Measurements from ENCODE around the gene TATDN2. TPM values are rescaled to one million over a fixed set of nuclear protein-coding genes. Genes with fewer than 3 reads are reported as not detected.

Gene TATDN2
- polyA plus RNA-seq, 2 of the 4 experiments (the other 2 are of a cell fraction), result 22.4 to 34.9 TPM

DNA sequence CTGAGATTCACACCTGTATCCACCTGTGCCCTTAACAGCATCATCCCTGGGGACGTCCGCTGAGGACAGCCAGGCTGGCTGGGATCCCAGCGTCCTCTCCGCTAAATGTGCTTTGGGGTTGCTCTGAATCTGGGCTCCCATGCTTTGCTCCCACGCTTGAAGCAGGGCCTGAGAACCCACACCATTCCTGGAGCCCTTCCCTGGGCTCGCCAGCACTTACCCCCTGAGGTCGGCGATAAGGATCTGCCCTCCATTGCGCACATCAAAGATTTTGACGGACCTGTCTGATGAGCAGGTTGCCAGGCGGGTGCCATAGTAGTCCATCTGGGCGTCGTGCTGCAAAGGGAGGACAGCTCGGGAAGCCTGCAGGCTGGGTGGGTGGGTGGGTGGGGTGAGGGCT, 66.8 kb downstream of the TATDN2 start (continued):
- TF ChIP-seq BCL3 (IDR thresholded peaks at IDR 0.05) (no peak), RARB (CRISPR knock-in tag; IDR thresholded peaks at IDR 0.05) (no peak), NPAS2 (CRISPR knock-in tag; IDR thresholded peaks at IDR 0.05; ENCODE audit: borderline replicate concordance) (no peak), POLR2A (IDR thresholded peaks at IDR 0.05; ENCODE audit: low read length) (no peak), CBX2 (IDR thresholded peaks at IDR 0.05; ENCODE audit: borderline replicate concordance, low read depth) (no peak)

DNA sequence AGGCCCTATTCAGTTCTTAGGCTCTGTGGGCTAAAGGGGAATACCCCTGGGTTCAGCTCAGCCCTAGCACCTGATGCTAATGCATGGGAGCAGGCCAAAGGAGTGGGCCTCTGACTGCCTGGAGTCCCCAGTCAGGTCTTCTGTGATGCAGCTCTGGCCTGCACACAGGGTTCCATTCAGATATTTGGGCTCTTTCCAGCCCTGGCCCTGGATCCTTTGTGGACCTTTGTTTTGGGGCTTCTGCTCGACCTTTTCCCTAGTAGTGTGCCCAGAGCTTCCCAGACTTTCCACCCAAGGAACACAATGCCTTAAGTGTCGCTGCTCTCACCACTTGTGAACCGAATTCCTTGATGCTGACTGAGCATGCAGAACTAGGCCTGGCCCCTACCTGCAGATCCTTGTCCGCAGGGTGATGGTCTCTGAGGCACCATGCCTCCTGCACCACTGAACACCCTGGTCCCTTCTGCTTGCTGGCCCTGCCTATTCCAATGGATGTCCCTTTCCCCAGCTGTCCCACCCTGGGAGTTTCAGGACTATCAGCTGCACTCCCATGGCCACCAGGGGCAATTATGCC, 67.6 kb downstream of the TATDN2 start:
- FAIRE-seq, result no peak
- CTCF ChIA-PET, result interaction anchor here (3.1 kb wide), 1 partner anchor 12 kb away, joined by 19 read pairs; no protein-coding TSS in a partner anchor
- POLR2A ChIA-PET, result interaction anchor here (0.5 kb wide), 1 partner anchor 370 kb away, joined by 5 read pairs; no protein-coding TSS in a partner anchor

DNA sequence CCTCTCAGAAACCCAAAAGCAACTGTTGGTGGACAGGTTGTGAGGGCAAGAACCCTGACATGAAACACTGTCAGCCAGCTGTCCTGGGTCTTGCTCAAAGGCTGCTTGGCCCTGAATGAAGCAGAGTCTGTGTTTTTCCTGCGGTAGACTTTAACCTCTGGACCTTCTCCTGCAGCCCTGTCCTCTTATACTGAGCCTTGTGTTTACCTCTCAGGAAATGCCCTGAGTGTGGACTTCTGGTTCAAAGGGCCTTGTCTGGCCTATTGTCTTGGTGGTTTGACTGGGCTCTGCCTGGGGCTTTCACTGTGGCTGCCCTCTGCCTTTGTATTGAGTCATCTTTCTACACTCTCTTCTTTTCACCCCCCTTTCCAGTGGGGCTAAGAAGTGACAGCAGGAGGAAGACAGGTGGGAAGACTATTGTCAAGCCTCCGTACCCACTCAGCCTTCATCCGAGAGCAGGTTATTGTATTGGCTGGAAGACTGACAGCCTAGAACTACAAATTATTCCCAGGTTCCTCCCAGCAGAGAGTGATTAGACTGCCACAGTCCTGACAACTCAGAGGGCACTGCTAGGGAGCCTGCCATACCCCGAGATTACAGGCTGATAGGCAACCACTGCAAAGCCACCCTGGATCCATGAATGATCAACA, 69.2 kb downstream of the TATDN2 start:
- ATAC-seq (no peak), DNase-seq (ENCODE audit: low read depth in 1 of 2, low spot score in 1 of 2) (no peak), FAIRE-seq (no peak)
- Histone ChIP-seq H3K27ac (no peak overlapping the region), H3K4me2 (no peak overlapping the region), H3K9me3 (no peaks in the 10 kb centered on the region), H3K4me1 (peaks cover 5% of the 10 kb centered on the region; the same call in 2 of the 3 replicates), H3K4me3 (no peak overlapping the region)
- WGBS (ENCODE audit: missing lambda C conversion rate), result 94% methylated on average over 4 of the region's 4 CpGs
- ChIA-PET POLR2A (no interaction called here), CTCF (no interaction called here)
- TF ChIP-seq PHF8 (IDR thresholded peaks at IDR 0.05; ENCODE audit: borderline replicate concordance, low read depth) (no peak), BHLHE40 (IDR thresholded peaks at IDR 0.05; ENCODE audit: low read depth, low read length) (no peak), KDM5A (IDR thresholded peaks at IDR 0.05) (no peak), MAZ (IDR thresholded peaks at IDR 0.05; ENCODE audit: borderline replicate concordance, low read depth, low read length) (no peak), HOXB5 (CRISPR knock-in tag; IDR thresholded peaks at IDR 0.05) (no peak), TFCP2L1 (CRISPR knock-in tag; IDR thresholded peaks at IDR 0.05) (no peak), MAFK (IDR thresholded peaks at IDR 0.05; ENCODE audit: partially characterized antibody) (no peak), HES2 (IDR thresholded peaks at IDR 0.05) (no peak), RAD21 (conservative IDR thresholded peaks at IDR 0.05 in 1 of 2, IDR thresholded peaks at IDR 0.05 in 1 of 2) (no peak)
- TF ChIP-seq, protein P1, sequence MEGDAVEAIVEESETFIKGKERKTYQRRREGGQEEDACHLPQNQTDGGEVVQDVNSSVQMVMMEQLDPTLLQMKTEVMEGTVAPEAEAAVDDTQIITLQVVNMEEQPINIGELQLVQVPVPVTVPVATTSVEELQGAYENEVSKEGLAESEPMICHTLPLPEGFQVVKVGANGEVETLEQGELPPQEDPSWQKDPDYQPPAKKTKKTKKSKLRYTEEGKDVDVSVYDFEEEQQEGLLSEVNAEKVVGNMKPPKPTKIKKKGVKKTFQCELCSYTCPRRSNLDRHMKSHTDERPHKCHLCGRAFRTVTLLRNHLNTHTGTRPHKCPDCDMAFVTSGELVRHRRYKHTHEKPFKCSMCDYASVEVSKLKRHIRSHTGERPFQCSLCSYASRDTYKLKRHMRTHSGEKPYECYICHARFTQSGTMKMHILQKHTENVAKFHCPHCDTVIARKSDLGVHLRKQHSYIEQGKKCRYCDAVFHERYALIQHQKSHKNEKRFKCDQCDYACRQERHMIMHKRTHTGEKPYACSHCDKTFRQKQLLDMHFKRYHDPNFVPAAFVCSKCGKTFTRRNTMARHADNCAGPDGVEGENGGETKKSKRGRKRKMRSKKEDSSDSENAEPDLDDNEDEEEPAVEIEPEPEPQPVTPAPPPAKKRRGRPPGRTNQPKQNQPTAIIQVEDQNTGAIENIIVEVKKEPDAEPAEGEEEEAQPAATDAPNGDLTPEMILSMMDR (IDR thresholded peaks at IDR 0.05), result no peak
- TF ChIP-seq, protein P2, sequence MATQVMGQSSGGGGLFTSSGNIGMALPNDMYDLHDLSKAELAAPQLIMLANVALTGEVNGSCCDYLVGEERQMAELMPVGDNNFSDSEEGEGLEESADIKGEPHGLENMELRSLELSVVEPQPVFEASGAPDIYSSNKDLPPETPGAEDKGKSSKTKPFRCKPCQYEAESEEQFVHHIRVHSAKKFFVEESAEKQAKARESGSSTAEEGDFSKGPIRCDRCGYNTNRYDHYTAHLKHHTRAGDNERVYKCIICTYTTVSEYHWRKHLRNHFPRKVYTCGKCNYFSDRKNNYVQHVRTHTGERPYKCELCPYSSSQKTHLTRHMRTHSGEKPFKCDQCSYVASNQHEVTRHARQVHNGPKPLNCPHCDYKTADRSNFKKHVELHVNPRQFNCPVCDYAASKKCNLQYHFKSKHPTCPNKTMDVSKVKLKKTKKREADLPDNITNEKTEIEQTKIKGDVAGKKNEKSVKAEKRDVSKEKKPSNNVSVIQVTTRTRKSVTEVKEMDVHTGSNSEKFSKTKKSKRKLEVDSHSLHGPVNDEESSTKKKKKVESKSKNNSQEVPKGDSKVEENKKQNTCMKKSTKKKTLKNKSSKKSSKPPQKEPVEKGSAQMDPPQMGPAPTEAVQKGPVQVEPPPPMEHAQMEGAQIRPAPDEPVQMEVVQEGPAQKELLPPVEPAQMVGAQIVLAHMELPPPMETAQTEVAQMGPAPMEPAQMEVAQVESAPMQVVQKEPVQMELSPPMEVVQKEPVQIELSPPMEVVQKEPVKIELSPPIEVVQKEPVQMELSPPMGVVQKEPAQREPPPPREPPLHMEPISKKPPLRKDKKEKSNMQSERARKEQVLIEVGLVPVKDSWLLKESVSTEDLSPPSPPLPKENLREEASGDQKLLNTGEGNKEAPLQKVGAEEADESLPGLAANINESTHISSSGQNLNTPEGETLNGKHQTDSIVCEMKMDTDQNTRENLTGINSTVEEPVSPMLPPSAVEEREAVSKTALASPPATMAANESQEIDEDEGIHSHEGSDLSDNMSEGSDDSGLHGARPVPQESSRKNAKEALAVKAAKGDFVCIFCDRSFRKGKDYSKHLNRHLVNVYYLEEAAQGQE (IDR thresholded peaks at IDR 0.05), result no peak

More for the DNA sequence above, 67.6 kb downstream of the TATDN2 start:
- Histone ChIP-seq H3K9me3 (no peaks in the 10 kb centered on the region), H3K27ac (no peak overlapping the region), H3K4me2 (no peak overlapping the region), H3K4me1 (peaks cover 5% of the 10 kb centered on the region; the same call in 2 of the 3 replicates), H3K4me3 (no peak overlapping the region)
- DNase-seq (ENCODE audit: low read depth in 1 of 2, low spot score in 1 of 2), result no peak
- no peak for ATAC-seq
- TF ChIP-seq HES2 (IDR thresholded peaks at IDR 0.05) (no peak), EP300 (IDR thresholded peaks at IDR 0.05) (no peak)
- WGBS (ENCODE audit: missing lambda C conversion rate), result 94% methylated on average over 4 of the region's 4 CpGs
